ENCODE results near the gene C1QBP. TPM values are rescaled to one million over a fixed set of nuclear protein-coding genes. Genes with fewer than 3 reads are reported as not detected.

Gene C1QBP
- polyA plus RNA-seq, 3 donors from 2014 or later, result 187 to 305 (median 226) TPM

Other genes with a start within 250 kb of the C1QBP start
- gene ZNF594, start 247.3 kb downstream of the C1QBP start, polyA plus RNA-seq, result 1 to 10 TPM in 1 of 3 donors, under 1 TPM in 1, not detected in 1; 0.54 to 2.1 TPM
- 1 to 10 TPM; 5.9 to 7.3 (median 6.5) TPM for gene SCIMP, start 204.3 kb downstream of the C1QBP start, polyA plus RNA-seq
- gene RABEP1, start 156.9 kb downstream of the C1QBP start, polyA plus RNA-seq, result 10 to 100 TPM; 21.7 to 43.8 (median 27.8) TPM
- 10 to 100 TPM; 73.7 to 93.1 (median 77.7) TPM for gene NUP88, start 19.5 kb downstream of the C1QBP start, polyA plus RNA-seq
- gene RPAIN, start 19.0 kb downstream of the C1QBP start, polyA plus RNA-seq, result 10 to 100 TPM; 21.4 to 32.7 (median 22.5) TPM
- 1 to 10 TPM in 1 of 3 donors, under 1 TPM in 2; 0.15 to 1.4 (median 0.81) TPM for gene DHX33, start 29.8 kb upstream of the C1QBP start, polyA plus RNA-seq
- gene DERL2, start 47.0 kb upstream of the C1QBP start, polyA plus RNA-seq, result 100 to 1,000 TPM; 101 to 111 (median 108) TPM
- 10 to 100 TPM; 20.8 to 32.6 (median 24.1) TPM for gene MIS12, start 47.4 kb upstream of the C1QBP start, polyA plus RNA-seq
- 10 to 100 TPM in 2 of 3 donors, 1 to 10 TPM in 1; 7.9 to 31.7 (median 10.5) TPM for gene NLRP1, start 145.4 kb upstream of the C1QBP start, polyA plus RNA-seq